ENCODE data around the gene VRTN.

VRTN gene

DNA sequence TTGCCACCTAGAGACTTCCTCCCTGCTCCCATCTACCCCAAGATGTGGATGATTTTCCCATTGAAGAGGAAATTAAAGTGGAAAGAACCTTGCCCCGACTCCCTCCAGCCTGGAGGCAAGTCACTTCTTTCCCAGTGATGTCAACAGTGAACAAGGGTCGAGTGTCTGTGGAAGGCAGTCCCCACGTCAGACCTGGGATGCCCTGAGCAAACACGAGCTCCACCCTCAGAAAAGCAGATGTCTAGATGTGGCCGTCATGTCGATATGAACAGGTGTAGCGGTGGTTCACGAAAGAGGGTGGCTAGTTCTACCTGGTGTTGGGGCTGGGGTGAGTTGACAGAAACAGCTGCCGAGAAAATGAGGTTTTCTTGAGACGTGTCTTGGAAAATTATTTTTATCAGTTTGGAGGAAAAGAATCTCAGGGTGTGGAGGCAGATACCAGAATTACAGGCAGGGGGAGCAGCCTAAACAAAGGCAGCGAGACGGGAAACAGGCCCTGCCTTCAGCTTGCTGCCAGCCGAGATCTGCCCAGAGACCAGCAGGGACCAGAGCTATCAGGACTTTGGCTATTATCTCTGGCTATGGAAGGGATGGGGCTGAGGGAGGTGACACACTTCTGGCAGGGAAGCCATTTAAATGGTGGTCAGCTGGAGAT lies 51.9 kb downstream of the VRTN start:
- no peak for DNase-seq

GRCh38 chr14:74400919-74401503 lies 52.7 kb downstream of the VRTN start:
- DNase-seq: no peak

DNA sequence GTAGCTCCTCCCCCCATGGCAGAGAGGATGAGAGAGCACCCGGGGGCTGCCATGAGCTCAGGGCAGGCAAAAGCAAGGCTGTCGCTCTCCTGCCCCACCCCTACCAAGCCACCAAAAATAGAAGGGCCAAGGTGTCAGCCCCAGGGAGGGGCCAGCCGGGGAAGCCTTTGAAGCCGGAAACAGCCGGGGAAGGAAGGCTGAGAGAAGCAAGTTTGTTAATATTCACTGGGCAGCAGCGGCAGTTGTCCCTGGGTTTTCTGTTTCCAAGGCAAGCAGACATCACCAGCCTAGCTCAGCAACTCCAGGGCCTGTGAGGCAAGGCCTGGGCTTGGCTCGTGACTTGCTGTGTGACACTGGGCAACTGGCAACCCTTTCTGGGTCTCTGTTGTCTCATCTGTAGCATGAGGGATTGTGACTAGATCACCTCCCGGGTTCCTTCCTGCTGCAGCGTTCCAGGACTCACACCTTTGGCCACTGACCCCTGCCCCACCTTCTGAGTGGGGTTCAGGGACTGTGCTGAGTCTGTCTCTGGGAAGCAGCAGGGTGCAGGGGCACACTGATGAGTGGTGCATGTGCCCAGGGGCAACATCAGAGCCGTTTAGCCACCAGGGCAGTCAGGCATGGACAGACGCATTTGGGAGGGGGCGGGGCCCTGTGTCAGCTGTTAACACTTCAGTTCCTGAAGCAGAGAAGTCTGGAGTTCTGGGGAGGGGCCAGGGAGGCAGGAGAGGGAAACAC lies 53.4 kb downstream of the VRTN start:
- no peak for DNase-seq

GRCh38 chr14:74402401-74403251 lies 54.4 kb downstream of the VRTN start:
- no peak for DNase-seq

DNA sequence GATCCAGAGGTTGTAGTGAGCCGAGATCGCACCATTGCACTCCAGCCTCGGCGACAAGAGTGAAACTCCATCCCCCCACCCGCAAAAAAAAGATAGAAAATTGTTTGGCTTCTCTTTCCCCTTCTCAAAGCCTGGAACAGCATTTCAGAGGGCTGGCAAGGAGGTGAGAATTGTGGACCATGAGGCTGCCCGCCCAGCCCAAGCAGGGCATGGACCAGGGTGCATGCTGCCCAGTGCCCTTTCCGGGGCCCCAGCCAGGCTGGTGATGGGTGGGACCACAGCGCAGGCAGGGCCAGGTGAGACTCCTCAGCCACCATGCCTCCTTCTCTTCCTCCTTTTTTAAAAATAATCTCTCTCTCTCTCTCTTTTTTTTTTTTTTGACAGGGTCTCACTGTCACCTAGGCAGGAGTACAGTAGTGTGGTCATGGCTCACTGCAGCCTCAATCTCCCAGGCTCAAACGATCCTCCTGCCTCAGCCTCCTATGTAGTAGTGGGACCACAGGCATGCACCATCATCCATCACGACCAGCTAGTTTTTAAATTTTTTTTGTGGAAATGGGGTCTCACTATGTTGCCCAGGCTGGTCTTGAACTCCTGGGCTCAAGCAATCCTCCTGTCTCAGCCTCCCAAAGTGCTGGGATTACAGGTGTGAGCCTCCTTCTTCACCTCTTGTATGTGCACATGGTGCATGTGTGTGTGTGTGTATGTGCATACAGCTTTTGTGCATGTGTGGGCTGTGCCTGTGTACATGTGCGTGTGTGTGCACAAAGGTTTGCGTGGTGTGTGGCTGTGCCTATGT lies 55.5 kb downstream of the VRTN start:
- no peak for DNase-seq

GRCh38 chr14:74404435-74404834 lies 56.2 kb downstream of the VRTN start:
- no peak for DNase-seq

- no peak for DNase-seq
Observed at GRCh38 chr14:74405663-74406062, 57.4 kb downstream of the VRTN start.

- DNase-seq: no peak
Observed at GRCh38 chr14:74407021-74407800, 58.9 kb downstream of the VRTN start.

DNA sequence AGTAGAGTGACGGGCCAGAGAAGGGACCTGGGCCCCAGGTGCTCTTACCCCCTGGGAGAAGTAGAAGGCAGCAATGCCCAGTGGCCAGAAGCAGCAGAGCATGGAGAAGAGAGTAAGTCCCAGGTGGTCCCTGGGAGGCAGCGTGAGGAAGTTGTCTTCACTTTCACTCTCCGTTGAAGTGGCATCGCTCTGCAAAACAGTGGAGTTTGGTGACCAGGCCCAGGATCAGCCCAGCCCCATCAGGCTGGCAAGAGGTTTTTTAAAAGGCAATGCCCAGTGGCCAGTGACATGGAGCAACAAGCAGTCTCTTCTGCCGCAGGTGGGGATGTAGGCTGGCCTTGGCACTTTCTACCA lies 59.5 kb downstream of the VRTN start:
- no peak for DNase-seq

DNA sequence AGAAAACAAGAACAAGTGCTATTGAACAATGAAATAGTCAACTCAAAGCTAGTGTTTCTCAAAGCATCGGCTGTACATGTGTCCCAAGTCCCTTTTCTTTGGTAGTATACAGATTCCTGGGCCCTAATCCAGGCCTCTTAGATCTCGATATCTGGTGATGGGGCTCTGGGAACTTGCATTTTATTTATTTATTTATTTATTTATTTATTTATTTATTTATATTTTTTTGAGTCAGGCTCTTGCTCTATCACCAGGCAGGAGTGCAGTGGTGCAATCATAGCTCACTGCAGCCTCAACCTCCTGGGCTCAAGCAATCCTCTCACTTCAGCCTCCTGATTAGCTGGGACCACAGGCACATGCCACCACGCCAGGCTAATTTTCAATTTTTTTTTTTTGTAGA lies 60.6 kb downstream of the VRTN start:
- DNase-seq: no peak

- no peak for DNase-seq
Observed at GRCh38 chr14:74409441-74409840, 61.2 kb downstream of the VRTN start.
